HG03139 (cell line): ENCODE data around the gene DLG1.
"Not testable (repeated sequence)": the region's sequence is repeated elsewhere in the genome, so short reads cannot be mapped to it uniquely, and the experiment has no call there.

Source experiments
- ATAC-seq: cut with Tn5 transposase; IDR thresholded peaks from one replicate; pipeline ENCODE4 v1.9.1; 2021; ENCODE audit not compliant: unreplicated experiment

Gene DLG1

GRCh38 chr3:197216914-197217313 is 81.5 kb downstream of the DLG1 start:
- ATAC-seq: no peak

DNA sequence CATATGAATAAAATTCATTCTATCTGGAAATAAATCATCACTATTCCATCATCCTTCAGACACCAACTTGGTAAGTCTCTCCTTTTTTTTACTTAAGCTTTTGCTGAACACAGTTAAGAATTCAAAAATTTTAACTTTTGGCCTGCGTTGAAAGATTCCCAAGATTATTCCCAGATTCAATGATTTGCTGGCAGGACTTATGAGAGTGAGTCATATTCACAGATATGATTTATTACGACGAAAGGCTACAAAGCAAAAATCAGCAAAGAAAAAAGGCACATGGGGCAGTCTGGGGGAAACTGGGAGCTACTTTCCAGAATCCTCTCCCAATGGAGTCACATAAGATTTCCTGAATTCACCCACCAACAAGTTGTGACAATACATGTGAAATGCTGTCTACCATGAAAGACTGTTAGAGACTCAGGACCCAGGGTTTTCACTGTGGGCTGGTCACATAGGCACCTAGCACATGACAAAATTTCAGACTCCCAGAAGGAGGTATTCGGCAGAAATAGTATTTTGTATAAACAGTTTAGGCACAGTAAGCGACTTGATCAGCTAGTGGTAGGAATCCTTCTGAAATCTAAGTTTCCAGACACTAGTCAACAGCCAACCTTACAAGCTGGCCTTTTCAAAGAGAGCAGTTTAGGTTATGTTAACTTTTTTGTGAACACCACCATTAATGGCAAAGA is 82.1 kb downstream of the DLG1 start:
- no peak for ATAC-seq

GRCh38 chr3:197212290-197212689 is 86.1 kb downstream of the DLG1 start:
- no peak for ATAC-seq

GRCh38 chr3:197211698-197212097 is 86.7 kb downstream of the DLG1 start:
- ATAC-seq: not testable (repeated sequence)

GRCh38 chr3:197209366-197210260 is 88.8 kb downstream of the DLG1 start:
- no peak for ATAC-seq

DNA sequence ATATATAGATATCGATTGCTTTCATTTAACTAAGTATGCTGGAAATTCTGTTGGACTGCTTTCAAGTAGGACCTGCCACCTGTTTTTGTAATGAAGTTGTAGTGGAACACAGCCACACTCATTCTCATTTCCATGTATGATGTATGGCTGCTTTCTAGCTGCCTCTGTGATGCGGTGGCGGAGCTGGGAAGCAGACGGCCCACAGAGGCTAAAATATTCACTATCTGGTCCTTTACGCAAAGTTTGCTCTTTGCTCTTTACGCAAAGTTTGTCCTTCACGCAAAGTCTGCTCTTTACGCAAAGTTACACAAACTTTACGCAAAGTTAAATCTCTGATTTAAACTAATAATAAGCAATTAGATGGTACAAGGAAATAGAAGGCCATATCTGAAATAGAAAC is 91.5 kb downstream of the DLG1 start:
- ATAC-seq: no peak

GRCh38 chr3:197205675-197206074 is 92.7 kb downstream of the DLG1 start:
- ATAC-seq: no peak

DNA sequence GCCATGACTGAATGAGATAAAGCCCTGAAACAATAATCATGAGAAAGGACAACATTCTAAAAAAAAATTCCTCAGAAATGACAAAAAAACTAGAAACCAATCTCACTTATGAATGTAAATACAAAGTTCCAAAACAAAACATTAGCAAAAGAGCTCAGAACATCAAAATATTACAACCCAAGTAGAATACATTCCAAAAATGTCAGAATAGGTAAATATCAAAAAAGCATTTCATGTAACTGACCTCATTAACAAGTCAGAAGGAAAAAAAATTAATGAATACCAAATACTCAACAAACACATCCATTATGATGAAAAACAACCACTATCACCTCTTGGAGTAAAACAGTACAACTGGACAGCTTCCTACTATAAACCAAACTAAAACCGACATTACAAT is 93.1 kb downstream of the DLG1 start:
- no peak for ATAC-seq

GRCh38 chr3:197204736-197205135 is 93.7 kb downstream of the DLG1 start:
- no peak for ATAC-seq

DNA sequence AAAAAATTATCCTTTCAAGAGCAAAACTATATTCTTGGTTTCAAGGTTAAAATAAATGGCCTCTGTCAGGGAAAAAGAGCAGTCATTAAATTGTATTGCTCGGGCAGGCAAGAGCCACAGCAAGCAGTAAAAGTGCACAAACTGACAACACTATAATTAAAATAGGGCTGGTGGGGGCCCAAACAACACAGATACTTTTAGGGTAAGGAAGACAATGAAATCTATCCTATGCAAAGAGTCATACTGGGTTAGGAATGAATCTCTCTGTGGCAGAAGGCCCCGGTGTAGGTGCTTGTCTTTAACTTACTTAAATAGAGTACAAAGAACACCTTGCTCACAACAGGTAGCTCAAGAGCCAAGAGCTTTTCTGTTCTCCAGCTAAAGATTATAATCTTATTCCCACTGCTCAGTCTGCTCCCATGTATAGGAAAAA is 94.7 kb downstream of the DLG1 start:
- no peak for ATAC-seq

GRCh38 chr3:197202694-197203093 is 95.7 kb downstream of the DLG1 start:
- no peak for ATAC-seq

DNA sequence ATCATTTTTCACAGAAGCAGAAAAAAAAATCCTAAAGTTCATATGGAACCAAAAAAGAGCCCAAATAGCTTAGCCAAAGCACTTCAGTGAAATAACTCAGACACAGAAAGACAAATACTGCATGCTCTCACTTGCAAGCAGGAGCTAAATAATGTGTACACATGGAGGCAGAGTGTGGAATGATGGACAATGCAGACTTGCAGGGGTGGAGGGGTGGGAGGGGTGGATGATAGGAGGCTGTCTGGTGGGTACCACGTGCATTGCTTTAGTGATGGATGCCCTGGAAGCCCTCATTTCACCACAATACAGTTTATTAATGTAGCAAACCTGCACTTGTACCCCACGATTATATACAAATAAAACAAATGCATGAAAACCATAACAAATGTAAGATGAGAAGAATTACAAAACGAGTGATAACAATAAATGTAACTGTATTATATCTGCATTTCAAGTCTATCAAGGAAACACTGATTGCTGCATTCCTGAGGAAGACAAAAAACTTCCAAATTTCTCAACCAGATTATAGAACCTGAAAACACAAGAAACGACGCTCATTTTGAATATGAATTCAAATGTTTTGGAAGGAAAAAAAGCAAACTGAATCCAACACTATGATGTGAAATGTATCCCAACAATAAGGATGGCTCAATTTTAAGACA is 96.5 kb downstream of the DLG1 start:
- ATAC-seq: no peak

DNA sequence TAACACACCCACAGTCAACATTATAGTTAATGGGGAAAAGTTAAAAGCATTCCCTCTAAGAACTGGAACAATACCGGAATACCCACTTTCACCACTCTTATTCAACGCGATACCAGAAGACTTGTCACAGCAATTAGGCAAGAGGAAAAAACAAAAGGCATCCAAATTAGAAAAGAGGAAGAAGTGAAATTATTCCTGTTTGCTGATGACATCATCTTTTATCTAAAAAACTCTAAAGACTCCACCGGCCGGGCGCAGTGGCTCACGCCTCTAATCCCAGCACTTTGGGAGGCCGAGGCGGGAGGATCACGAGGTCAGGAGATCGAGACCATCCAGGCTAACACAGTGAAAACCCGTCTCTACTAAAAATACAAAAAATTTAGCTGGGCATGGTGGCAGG is 97.6 kb downstream of the DLG1 start:
- not testable (repeated sequence) for ATAC-seq

DNA sequence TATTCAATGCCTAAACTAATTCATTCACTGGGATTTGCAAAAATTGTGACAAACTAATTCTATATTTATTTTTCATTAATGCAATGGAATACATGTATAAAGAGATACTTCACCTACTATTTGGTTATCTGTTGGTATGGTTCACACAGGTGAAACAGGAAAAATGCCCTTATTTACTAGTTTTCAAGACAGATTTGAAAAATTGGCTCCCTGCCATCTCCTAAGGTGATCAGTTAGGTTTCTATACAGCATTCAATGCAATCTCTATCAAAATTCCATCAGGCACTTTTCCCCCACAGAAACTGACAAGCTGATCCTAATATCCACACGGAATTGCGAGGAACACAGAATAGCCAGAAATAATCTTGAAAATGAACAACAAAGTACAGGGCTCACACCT is 101.1 kb downstream of the DLG1 start:
- ATAC-seq: no peak

- ATAC-seq: no peak
Observed at GRCh38 chr3:197196192-197196591, 102.2 kb downstream of the DLG1 start.

GRCh38 chr3:197195326-197195725 is 103.1 kb downstream of the DLG1 start:
- no peak for ATAC-seq

- not testable (repeated sequence) for ATAC-seq
Observed at GRCh38 chr3:197193759-197194158, 104.7 kb downstream of the DLG1 start.

DNA sequence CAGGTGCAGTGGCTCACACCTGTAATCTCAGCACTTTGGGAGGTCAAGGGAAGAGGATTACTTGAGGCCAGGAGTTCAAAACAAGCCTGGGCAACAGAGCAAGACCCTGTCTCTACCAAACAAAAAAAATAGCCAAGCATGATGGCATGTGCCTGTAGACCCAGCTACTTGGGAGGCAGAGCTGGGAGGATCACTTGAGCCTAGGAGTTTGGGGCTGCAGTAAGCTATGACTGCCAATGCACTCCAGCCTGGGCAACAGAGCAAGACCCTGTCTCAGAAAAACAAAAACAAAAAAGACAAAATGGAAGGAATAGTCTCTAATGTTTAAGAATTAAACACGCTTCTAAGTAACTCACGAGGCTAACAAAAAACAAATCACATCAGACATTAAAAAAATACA is 106.5 kb downstream of the DLG1 start:
- no peak for ATAC-seq

DNA sequence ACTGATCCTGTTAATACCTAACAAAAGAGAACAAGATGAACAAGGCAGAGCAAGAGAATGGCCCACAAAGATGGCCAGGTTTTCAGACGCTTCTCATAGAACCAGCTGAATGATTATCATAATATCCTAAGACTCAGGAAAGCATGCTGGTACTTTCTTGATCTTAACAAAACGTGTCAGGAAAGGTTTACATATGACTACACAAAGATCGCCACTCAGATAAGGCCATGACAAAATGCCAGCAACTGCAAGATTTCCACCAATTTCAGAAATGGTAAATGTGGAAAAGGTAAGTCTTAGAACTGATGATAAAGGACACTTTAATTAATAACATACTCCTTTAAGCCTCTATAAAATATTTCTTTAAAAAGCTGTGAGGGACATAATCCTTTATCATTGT is 108.8 kb downstream of the DLG1 start:
- ATAC-seq: no peak

DNA sequence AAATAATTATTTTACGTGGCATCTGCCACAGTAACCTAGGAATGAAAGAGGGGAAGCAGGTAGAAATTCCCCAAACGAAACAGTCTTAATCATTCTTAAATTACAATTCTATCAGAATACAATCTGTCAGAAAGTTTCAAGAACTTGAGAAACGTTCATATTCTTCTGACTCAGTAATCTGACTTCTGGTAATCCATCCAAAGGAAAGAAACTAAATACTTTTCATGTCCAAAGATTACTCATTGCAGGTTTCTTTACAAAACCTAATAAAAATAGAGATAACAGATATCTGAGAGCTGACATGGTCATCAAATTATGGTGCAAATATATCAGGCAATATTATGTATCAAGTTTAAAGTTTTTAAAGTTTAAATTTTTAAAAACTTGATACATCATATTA is 109.4 kb downstream of the DLG1 start:
- ATAC-seq: no peak

GRCh38 chr3:197186887-197187588 is 111.4 kb downstream of the DLG1 start:
- no peak for ATAC-seq
